ENCODE data around the gene RLBP1. TPM values are rescaled to one million over a fixed set of nuclear protein-coding genes. Genes with fewer than 3 reads are reported as not detected.
A peak's percentile ranks its signal among the peaks of the same experiment; 100 is the strongest.
"Not testable (repeated sequence)": the region's sequence is repeated elsewhere in the genome, so short reads cannot be mapped to it uniquely, and the experiment has no call there.

Gene RLBP1
- total RNA-seq (not detected), polyA plus RNA-seq (under 1 TPM in 2 of 3 donors, not detected in 1; 0.10 to 0.16 TPM)
- long read RNA-seq, donor 1: 0 reads
- long read RNA-seq, donor 2: 0 reads
- long read RNA-seq, donor 3: 0 reads
- long read RNA-seq, donor 4: 0 reads
- long read RNA-seq, donor 5: 0 reads
- long read RNA-seq, donor 6: 0 reads
- long read RNA-seq, donor 7: 0 reads
- long read RNA-seq, donor 8: 0 reads
- long read RNA-seq, donor 9: 0 reads
- long read RNA-seq, donor 10: 0 reads

DNA sequence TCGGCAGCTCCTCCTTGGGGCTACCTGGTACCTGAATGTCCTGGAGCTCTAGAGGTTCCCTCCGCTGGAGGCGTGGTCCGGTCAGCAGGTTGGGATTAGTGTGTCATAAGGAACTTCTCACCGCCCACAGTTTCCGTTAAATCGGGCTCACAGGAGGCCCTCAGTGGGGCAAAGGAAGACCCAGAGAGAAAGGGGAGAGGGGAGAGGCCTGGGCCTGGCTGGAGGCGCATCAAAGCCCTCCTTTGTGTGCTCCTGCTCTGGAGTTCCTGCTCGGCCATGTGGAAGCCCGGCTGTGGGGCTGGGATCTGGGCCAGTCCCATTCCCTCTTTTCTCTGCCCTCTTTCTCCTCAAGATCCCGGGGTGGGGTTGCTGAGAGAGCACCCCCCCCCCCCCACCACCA, at the start of gene RLBP1:
TSS of gene RLBP1 (minus strand) at position 37 of the 400 bp plus-strand sequence. CDS start 2,604 bp downstream, outside the sequence.
- TF ChIP-seq POLR2A (IDR thresholded peaks at IDR 0.05): no peak
- TF ChIP-seq, protein P1, sequence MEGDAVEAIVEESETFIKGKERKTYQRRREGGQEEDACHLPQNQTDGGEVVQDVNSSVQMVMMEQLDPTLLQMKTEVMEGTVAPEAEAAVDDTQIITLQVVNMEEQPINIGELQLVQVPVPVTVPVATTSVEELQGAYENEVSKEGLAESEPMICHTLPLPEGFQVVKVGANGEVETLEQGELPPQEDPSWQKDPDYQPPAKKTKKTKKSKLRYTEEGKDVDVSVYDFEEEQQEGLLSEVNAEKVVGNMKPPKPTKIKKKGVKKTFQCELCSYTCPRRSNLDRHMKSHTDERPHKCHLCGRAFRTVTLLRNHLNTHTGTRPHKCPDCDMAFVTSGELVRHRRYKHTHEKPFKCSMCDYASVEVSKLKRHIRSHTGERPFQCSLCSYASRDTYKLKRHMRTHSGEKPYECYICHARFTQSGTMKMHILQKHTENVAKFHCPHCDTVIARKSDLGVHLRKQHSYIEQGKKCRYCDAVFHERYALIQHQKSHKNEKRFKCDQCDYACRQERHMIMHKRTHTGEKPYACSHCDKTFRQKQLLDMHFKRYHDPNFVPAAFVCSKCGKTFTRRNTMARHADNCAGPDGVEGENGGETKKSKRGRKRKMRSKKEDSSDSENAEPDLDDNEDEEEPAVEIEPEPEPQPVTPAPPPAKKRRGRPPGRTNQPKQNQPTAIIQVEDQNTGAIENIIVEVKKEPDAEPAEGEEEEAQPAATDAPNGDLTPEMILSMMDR (IDR thresholded peaks at IDR 0.05): no peak
- Histone ChIP-seq H3K27me3 (no peaks in the 10 kb centered on the region), H3K9me3 (replicated peaks in 1 of 3) (no peaks in the 10 kb centered on the region), H3K4me3 (no peak within 1 kb of the TSS), H3K27ac (no peak within 1 kb of the TSS), H3K36me3 (replicated peaks in 1 of 2) (no peaks in the 10 kb centered on the region), H3K4me1 (replicated peaks in 1 of 2) (no peaks in the 10 kb centered on the region)
- intact Hi-C loops (cut with DNase I): no loop called here
- no peak for DNase-seq
- WGBS, 4 donors: 69 to 84% (median 76%) methylated on average over 5 to 11 of the region's 11 CpGs

- intact Hi-C loops (cut with DNase I); H3K27ac ChIP-seq; H3K36me3 ChIP-seq (replicated peaks in 1 of 2); H3K4me1 ChIP-seq (replicated peaks in 1 of 2); H3K9me3 ChIP-seq (replicated peaks in 1 of 3); H3K27me3 ChIP-seq; DNase-seq; H3K4me3 ChIP-seq: not testable (repeated sequence)
- 93 to 98% (median 94%) methylated on average over 4 to 5 of the region's 5 CpGs for WGBS, 4 donors
Observed at GRCh38 chr15:89250142-89250541, 28.8 kb upstream of the RLBP1 start.

GRCh38 chr15:89248584-89248983, 27.2 kb upstream of the RLBP1 start:
- 96 to 99% (median 97%) methylated on average over 2 of the region's 2 CpGs for WGBS, 4 donors
- no peaks in the 10 kb centered on the region for H3K27me3 ChIP-seq
- no peak overlapping the region for H3K4me3 ChIP-seq
- H3K9me3 ChIP-seq (replicated peaks in 1 of 3): no peaks in the 10 kb centered on the region
- TF ChIP-seq POLR2A (IDR thresholded peaks at IDR 0.05): no peak
- TF ChIP-seq, protein P1 (IDR thresholded peaks at IDR 0.05): no peak
- intact Hi-C loops (cut with DNase I): loop anchor here in 1 of 2 donors (10.0 kb wide), 1 partner anchor 86 kb away; the partner anchor contains the start of gene POLG
- H3K36me3 ChIP-seq (replicated peaks in 1 of 2): no peaks in the 10 kb centered on the region
- no peak overlapping the region for H3K27ac ChIP-seq
- peaks cover 0 to 13% of the 10 kb centered on the region in 2 donors for H3K4me1 ChIP-seq (replicated peaks in 1 of 2)
- DNase-seq: no peak

DNA sequence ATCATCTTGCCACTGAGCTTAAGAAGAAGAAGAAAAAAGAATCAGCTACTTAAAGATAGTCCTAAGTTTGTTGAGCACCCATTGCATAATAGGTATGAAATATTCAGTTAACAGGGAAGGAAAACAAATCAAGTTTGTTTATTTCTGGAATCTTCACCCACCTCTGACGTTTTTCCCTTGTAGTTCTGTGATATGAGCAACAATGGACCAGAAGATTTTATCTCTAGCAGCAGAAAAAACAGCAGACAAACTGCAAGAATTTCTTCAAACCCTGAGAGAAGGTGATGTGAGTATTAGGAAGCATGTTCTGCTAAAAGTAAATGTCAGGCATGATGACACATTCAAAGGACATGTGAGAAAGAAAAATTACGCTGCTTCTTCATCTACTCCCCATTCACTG, 26.1 kb upstream of the RLBP1 start:
- TF ChIP-seq, protein P1 (IDR thresholded peaks at IDR 0.05): no peak
- no peak for TF ChIP-seq POLR2A (IDR thresholded peaks at IDR 0.05)
- WGBS, 4 donors: 68 to 82% (median 78%) methylated on average over 2 of the region's 2 CpGs
- Histone ChIP-seq H3K9me3 (replicated peaks in 1 of 3) (no peaks in the 10 kb centered on the region), H3K36me3 (replicated peaks in 1 of 2) (no peaks in the 10 kb centered on the region), H3K27me3 (no peaks in the 10 kb centered on the region), H3K27ac (no peak overlapping the region), H3K4me3 (no peak overlapping the region), H3K4me1 (replicated peaks in 1 of 2) (peaks cover 5 to 17% of the 10 kb centered on the region in 2 donors)
- intact Hi-C loops (cut with DNase I): loop anchor here in 1 of 2 donors (10.0 kb wide), 1 partner anchor 87 kb away; the partner anchor contains the start of gene POLG
- no peak for DNase-seq

DNA sequence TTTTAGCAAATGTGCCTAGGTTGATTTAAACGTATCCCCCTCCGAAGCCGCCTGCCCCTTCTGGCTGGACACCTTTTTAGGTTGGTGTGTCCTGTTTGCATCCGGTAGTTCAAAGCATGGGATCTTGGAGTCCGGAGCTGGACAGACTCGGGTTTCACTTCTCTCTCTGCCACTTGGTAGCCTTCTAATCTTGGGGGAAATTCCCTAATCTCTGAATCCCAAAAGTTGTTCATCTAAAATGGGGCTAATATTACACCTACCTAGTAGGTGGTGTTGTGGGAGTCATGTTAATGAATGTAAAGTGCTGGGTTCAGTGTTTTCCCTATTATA, 23.2 kb upstream of the RLBP1 start:
- H3K27me3 ChIP-seq: no peaks in the 10 kb centered on the region
- TF ChIP-seq, protein P1 (IDR thresholded peaks at IDR 0.05): no peak
- TF ChIP-seq POLR2A (IDR thresholded peaks at IDR 0.05): no peak
- peak overlapping the region in 2 of 4 donors; percentile 76 to 80 for H3K4me3 ChIP-seq
- DNase-seq: no peak
- intact Hi-C loops (cut with DNase I): loop anchor here in 1 of 2 donors (10.0 kb wide), 1 partner anchor 90 kb away; the partner anchor contains the start of gene POLG
- H3K4me1 ChIP-seq (replicated peaks in 1 of 2): peaks cover 5 to 17% of the 10 kb centered on the region in 2 donors
- no peaks in the 10 kb centered on the region for H3K36me3 ChIP-seq (replicated peaks in 1 of 2)
- 1 to 3% (median 1%) methylated on average over 5 to 6 of the region's 6 CpGs for WGBS, 4 donors
- no peaks in the 10 kb centered on the region for H3K9me3 ChIP-seq (replicated peaks in 1 of 3)
- no peak overlapping the region for H3K27ac ChIP-seq
